ENCODE measurements around the gene IGLL1.

- TF ChIP-seq, protein P1, sequence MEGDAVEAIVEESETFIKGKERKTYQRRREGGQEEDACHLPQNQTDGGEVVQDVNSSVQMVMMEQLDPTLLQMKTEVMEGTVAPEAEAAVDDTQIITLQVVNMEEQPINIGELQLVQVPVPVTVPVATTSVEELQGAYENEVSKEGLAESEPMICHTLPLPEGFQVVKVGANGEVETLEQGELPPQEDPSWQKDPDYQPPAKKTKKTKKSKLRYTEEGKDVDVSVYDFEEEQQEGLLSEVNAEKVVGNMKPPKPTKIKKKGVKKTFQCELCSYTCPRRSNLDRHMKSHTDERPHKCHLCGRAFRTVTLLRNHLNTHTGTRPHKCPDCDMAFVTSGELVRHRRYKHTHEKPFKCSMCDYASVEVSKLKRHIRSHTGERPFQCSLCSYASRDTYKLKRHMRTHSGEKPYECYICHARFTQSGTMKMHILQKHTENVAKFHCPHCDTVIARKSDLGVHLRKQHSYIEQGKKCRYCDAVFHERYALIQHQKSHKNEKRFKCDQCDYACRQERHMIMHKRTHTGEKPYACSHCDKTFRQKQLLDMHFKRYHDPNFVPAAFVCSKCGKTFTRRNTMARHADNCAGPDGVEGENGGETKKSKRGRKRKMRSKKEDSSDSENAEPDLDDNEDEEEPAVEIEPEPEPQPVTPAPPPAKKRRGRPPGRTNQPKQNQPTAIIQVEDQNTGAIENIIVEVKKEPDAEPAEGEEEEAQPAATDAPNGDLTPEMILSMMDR (IDR thresholded peaks at IDR 0.05; ENCODE audit: low read depth, low read length, missing input control): no peak
- TF ChIP-seq SP1 (IDR thresholded peaks at IDR 0.05) (no peak), ATF3 (IDR thresholded peaks at IDR 0.05) (no peak), TAF1 (conservative IDR thresholded peaks at IDR 0.05) (no peak), EGR1 (IDR thresholded peaks at IDR 0.05; ENCODE audit: low read depth in 2 of 2) (no peak), HNF4A (conservative IDR thresholded peaks at IDR 0.05) (no peak), ZBTB33 (IDR thresholded peaks at IDR 0.05) (no peak), REST (IDR thresholded peaks at IDR 0.05) (no peak), YY1 (IDR thresholded peaks at IDR 0.05) (no peak), RXRA (IDR thresholded peaks at IDR 0.05) (no peak)
- TF ChIP-seq, protein P2, sequence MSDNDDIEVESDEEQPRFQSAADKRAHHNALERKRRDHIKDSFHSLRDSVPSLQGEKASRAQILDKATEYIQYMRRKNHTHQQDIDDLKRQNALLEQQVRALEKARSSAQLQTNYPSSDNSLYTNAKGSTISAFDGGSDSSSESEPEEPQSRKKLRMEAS (IDR thresholded peaks at IDR 0.05): no peak
These were observed 10.4 kb downstream of the IGLL1 start for GRCh38 chr22:23569716-23570115.

Measured in liver (tissue), 3 donors.